GM19324 (cell line): ENCODE data around the gene HSF5.
"Not testable (repeated sequence)": the region's sequence is repeated elsewhere in the genome, so short reads cannot be mapped to it uniquely, and the experiment has no call there.

ENCODE experiments used
- ATAC-seq: cut with Tn5 transposase; IDR thresholded peaks from one replicate; pipeline ENCODE4 v1.9.1; 2021; ENCODE audit warnings: mild to moderate bottlenecking, moderate library complexity; ENCODE audit not compliant: unreplicated experiment, low FRiP score

Gene HSF5

DNA sequence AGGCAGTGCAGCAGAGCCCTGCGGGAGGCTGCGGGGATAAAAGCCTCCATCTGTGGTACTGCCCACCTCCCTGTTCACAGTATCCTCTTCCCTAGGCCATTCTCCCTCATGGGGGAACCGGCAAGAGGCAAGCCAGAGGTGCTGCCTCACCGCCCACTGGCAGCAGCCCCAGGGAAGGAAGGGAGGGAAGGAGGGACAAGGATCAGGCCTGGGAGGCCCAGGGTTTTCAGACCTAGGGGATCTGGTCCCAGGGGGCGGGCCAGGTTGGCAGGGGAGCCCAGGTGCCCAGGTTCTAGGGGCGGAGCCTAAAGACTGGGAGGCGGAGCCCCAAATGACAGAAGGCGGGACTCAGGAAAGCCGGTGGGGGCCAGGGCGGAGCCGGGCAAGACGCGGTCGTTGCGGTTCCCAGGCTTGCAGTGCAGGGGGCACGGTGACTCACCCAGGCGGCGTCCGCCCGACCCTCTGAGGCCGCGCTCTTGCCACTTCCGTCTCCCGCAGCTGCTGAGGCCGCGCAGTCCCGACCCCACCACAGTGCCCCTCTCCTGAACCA is 29.2 kb upstream of the HSF5 start:
- no peak for ATAC-seq

DNA sequence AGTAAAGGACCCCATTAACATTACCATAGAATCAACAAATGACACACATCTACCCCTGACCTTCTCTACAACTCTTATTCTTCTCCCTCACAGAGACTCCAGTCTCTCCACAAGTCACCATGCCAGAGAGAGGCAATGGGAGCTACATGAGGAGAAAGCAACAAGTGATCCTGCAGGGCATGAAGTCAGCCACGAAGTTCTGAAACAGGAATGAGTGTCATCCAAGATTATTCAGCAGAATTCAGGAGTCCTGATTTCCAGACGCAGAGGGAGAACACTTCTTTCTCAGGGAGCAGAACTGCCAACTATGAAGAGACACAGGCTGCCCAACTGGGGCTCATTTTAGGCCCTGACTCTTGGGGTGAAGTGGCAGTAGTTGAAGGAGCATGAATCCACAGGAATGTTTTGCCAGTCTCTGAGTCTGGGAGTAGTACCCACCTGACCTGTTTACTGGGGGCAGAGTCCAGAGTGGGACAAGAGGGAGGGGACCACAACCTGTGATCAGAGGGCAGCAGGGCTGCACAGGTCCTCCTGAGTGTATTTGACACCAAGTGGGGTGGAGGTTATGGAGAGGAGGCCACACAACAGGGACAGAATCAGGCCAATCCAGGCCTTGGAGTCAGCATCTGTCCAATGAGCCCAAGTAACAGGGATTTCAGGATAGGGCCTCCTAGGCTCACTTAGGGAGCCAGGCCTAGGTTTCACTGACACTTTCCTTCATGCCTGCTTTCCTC is 28.6 kb upstream of the HSF5 start:
- no peak for ATAC-seq

DNA sequence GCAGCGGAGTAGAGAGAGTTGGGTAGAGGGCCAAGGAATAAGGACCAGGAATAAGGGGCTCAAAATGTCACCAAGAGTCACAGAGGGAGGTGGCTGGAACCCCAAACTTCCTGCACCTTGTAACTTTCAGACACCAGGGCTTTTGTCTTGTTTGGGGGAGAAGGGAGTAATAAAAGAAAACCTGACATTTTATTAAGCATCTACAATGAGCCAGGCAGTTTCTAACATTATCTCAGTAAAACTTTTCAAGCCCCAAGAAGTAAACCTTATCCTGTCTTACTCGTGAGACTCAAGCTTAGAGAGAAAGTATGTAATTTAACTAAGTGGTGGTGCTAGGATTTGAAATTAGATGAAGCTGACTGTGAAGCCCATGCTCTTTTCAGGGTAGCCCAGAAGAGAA is 27.1 kb upstream of the HSF5 start:
- no peak for ATAC-seq

DNA sequence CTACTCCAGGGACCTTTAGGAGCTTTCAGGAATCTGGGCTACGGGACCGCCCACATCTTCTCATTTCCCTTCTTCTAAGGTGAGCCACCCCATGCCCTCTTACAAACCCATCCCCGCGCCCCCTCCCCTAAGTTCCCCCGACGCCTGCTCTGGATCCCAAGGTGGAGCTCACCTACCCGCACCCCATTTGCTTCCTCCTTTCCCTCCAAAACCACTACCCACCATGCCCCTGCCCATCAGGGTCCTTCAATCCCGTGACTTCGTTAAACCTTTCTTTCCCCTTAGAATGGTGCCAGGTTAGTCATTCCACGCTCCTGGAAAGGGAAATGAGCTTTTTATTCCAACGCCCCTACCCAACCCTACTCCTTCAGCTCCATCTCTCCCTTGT is 26.6 kb upstream of the HSF5 start:
- ATAC-seq = no peak

DNA sequence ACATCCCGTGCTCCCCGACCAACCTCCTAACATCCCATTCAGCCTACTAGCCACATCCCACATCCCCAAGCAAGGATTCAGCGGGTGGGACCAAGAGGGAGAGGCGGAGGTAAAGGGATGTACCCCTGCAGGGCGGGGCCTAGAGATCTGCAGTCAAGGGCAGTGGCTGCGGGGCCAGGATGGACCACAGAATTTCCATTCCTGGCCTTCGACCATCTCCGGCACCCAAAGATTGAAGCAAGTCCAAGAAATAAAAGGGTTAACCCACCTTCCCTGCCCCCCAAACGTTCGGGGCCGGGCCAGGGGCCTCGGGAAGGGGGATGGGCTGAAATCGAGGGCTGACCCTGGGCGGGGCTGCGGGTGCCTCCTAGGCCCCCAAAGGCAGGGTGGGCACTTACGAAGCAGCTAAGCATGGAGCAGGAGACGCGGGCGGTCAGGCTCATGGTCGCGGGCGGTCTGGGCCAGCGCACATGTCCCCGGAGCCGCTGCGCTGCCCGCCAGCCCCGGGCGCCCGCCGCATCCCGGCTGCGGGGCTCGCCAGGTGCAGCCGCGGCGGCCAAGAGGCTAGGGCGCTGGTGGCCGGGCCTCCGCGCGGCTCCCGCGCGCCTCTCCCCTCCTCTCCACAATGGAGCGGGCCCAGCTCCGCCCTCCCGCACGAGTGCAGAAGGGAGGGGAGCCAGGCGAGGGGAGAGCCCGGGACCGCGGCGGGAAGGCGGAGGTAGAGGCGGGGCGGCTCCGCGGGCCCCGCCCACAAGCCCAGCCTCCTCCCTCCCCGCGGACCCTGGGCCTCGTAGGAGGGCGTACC is 26.0 kb upstream of the HSF5 start, which contains the start of gene MTMR4:
TSS of gene MTMR4 (minus strand) at position 674 of the 805 bp plus-strand sequence. CDS start at position 443, 231 bp downstream.
- ATAC-seq = no peak

DNA sequence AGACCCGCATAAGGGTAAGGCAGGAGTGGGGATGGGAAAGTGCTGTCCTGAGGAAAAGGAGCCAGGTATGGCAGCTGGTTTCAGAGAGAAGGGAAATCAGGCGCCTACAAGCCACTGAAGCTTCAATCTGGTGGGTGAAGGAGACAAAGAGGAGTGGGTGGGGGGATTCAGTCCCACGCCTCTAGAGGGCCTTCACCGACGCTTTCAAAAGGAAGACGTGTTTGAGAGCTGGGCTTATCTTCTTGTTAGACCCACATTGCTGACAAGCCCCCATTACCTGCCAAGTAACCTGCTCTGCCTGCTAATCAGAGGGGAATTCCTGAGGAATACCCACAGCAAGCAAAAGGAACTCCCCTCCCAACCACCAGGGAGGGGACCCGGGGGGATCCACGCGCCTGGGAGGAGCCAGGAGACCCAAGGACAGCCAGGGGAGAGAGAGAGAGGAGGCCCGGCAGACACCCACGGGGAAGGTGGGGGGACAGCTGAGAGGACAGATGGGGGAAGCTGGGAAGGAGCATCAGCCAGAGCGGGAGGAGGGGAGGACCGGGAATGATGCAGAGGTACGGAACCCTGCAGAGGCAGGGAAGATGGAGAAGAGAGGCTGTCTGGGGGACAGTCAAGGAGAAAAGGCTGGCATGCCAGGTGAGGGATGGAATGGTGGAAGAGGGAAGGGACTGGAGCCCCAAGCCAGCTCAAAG is 25.2 kb upstream of the HSF5 start:
- ATAC-seq = no peak

DNA sequence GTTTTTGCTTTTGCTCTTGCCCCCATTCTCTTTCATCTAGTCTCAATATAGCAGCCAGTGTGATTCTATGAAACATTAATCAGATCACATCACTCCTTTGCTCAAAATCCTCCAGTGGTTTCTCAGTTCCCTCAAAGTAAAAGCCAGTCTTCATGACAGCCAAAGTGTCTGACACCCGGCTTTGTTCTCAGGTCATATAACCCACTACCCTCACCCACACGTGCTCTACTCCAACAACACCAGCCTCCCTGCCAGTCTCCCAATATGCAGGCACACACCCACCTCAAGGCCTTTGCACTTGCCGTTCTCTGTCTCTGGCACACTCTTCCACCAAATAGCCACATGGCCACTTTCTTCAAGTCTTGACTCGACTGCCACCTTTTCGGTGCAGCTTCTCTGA is 21.9 kb upstream of the HSF5 start:
- no peak for ATAC-seq

DNA sequence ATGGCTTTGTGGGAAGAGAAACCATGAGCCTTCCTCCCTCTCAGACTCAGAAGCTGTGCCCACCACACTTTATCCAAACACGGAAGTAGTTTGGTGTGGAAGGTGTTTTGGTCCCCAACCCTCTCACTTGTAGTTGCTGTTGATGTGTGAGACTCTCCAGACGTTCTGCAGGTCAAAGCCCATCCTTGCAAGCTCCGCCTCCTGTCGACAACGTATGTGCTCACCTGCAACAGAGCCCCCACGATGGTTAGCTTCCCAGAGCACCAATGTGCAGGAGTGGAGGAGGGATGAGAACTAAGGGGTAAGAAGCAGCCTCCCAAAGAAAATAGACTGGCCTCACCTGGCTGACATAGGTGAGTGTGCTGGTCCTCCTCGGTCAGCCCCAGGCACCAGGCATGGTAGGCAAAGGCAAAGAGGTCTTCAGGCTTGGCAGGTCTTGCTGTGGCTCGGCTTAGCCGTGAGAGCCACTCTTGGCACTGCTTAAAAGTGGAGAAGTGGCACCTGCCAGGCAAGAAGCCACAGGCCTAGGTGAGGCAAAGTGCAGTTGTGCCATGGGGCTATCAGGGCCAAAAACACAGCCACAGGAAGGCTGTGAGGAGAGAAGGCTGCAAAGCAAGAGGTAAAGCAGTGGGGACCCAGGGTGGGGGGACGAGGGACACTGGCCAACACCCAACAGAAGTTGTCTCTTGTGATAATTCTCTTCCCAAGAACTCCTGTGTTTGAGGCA is 20.3 kb upstream of the HSF5 start:
- ATAC-seq = no peak

DNA sequence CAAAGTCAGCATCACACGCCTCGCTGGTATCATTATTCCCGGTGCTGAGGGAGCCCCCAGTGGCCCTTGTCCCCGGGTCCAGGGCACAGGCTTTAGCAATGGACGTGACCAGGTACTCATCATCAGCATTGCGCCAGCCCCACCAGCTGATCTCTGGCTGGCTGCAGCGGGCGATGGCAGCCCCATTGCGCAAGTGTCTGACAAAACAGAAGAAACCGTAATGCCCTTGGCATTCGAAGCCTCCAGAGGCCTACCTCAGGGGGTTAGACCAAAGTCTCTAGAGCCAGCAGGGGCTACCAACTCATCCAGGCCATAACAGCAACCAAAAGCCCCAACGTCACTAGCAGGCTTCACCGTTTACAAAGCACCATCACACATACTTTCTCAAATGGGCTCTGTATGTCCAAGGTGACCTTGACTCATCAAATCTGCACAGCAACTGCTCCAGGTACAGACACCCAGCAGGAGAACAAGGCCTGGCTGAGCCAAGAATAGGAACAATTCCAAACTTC is 19.0 kb upstream of the HSF5 start:
- no peak for ATAC-seq

DNA sequence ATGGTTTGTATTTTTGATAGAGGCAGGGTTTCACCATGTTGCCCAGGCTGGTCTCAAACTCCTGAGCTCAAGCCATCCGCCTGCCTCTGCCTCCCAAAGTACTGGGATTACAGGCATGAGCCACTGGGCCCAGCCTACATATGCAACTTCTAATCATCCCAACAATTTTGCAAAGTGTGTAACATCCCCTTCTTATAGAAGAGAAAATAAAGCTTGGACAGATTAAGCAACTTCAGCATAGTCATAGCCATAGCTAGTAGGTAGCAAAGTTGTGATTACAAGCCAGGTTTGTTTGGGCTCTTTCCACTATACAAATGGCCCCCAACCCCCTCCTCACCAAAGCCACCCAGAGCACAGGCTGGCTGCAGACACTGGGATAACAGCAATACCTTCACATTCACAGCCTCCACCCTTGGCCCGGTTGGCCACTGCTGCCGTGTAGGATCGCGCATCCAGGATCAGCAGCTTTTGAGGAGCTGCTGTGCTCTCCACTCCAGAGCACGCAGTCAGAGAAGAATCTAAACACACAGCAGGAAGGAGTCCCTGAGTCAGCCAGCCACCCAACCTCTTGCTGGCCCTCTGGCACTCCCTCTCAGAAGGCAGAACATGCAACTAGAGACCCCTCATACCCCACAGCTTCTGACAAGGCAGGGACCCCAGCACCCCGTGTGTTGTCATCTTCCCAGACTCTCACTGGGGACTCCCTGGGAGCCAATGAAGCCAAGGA is 18.3 kb upstream of the HSF5 start:
- no peak for ATAC-seq

DNA sequence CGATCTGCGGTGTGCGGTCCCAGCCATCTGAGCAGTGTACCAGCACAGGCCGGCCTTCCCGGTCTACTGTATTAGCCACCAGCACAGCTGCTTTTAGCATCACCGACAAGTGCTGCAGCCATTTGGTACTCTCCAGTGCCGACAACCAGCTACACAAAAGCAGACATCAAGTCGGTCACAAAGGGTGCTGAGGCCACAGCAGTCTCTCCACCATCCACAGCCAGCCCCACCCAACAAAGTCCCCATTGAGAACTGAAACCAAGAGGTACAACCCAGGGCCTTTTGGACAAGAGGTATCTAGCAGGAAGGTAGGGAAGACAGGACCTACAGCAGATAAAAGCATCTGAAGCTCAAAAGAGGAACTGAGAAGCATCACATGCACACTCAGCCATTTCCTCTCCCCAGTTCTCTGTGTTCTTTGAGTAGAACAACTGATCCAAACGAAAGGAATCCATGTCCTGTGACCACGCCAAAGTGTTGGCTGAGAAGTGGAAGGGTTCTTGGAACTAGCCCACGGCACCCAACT is 16.7 kb upstream of the HSF5 start:
- ATAC-seq = peak; percentile 80

DNA sequence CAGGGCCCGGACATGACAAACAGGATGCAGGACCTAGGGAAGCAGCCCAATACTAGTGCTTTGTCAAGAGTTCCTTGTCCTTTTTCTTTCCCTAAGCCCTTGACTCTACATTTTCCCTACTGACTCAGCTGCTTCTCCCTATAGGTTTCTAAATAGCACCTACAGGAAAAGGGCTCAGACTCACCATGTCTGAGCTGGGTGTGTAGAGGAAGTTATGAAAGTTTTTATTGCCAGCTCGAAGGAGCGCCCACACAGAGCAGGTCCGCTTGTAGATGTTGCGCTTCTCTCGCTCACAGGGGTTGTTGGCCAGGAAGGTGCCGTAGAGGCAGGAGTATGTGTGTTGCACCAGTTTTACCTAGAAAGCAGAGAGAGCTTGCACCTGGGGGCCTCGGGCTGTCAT is 15.7 kb upstream of the HSF5 start:
- no peak for ATAC-seq

DNA sequence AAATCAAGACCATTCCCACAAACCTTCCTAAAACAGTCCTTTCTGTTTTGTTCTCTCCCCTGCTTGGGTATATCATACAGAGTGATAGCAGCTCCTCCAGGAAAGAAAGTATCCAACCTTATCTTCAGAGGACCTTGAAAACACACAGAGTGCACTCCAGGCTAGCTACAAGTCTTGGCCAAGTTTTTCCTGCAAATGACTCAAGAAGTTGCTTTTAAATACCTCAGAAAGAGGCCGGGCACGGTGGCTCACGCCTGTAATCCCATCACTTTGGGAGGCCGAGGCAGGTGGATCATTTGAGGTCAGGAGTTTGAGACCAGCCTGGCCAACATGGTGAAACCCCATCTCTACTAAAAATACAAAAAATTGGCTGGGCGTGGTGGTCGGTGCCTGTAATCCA is 14.9 kb upstream of the HSF5 start:
- ATAC-seq = not testable (repeated sequence)

DNA sequence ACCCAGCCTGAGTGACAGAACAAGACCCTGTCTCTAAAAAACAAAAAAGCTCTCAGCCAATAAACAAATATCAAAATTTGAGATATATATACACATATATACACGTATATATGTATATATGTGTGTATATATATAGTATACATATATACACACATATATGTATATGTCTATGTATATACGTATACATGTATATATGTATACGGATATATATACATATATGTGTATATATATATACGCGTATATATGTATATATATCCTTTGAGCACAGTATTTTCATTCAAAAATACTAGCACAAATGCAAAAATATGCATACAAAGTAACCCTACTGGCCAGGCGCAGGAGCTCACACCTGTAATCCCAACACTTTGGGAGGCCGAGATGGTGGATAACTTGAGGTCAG is 13.2 kb upstream of the HSF5 start:
- ATAC-seq = no peak

DNA sequence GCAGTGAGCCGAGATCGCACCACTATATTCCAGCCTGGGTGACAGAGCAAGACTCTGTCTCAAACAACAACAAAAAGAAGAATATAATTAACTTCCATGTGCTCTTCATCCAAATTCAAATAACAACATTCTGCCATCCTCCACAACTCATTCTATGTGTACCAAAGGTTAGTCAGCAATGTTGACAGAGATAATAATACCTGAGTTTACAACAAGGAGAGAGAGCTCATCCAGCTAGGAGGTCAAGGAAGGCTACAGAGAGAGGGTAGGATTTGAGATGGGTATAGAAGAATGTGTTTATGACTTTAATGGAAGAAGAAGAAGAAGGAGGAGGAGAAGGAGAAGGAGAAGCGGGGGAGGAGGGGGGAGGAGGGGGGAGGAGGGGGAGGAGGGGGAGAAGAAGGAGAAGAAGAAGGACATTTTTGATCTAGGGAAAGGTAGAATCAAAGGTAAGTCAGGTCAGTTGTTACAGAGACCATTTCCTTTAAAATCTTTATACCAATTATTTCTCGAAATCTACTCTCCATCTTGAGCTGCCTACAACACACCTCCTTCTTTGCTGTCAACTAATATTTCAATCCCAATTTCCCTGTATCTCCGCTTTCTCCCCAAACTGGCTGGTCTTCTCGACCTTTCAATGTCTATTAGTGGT is 10.1 kb upstream of the HSF5 start:
- no peak for ATAC-seq

DNA sequence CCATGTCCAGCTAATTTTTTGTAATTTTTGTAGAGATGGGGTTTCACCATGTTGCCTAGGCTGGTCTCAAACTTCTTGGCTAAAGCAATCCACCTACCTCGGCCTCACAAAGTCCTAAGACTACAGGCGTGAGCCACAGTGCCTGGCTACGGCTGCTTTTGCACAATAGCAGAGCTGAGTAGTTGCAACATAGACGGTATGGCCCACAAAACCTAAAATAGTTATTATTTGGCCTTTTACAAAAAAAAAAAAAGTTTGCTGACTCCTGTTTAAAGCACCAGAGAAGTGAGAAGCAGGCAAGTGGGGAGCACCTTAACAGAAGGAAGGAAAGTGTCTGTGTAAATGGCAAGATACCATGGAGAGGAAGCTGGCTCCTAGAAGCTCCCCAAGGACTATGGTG is 5.3 kb upstream of the HSF5 start:
- ATAC-seq = no peak

DNA sequence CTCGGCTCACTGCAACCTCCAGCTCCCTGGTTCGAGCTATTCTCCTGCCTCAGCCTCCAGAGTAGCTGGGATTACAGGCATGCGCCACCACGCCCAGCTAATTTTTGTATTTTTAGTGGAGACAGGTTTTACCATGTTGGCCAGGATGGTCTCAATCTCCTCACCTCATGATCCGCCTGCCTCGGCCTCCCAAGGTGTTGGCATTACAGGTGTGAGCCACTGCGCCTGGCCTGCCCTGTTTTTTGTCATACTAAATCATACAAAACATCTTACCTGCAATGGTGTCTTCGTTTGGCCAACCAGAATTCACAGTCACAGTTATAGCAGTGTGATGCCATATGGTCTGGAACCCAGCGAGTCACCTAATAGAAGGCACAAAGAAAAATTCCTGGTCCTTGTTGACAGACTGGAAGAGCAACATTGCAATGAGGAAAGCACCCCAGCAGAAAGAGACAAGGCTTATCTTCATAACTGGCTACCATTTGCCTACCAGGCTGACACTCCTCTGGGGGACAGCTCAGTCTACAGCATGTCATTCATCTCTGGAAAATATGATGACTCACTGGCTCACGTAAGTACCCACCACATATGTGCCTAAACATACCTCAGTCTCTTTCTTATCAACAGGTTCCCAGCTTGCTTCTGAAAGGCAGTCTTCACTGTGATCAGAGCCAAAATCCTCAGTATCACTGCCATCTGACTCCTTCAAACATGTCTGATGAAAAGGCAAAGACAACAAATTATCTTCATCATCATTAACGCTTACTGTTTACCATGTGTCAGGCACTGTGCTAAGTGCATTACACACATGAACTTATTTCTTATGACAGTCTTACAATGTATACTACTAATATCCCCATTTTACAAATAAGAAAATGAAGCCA is 4.3 kb upstream of the HSF5 start:
- no peak for ATAC-seq

DNA sequence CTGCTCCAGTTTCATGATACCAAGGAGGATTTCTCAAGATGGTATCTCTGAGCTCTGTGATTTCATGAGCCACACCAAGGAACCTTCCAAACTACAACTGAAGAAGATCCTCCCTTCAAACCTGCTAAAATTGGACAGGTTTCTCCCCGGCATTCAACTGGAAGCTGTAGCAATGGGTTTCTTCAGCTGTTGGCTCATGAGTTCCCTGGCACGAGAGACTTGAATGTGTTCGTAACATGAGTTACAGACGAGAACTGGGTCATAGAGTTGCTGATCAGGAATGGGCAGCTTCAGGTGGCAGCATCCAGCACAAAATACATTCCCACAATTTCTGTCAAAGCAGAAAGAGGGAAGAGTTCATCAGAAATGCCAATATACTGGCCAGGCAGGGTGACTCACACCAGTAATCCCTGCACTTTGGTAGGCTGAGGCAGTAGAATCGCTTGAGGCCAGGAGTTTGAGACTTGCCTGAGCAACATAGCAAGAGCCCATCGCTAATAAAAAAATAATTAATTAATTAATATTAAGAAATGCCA is 3.4 kb upstream of the HSF5 start:
- no peak for ATAC-seq
